Liver (tissue), 10 donors: ENCODE data around the gene CILP. TPM values are rescaled to one million over a fixed set of nuclear protein-coding genes. Genes with fewer than 3 reads are reported as not detected.

Experiments
- DNase-seq: peaks from one replicate; pipeline ENCODE4 v3.0.0-alpha.2; 2017; ENCODE audit warnings: low spot score
- H3K27ac ChIP-seq, 2 donors: one replicate each; pipeline ENCODE4 v1.7.0; 2013; ENCODE audit warnings: inconsistent platforms in 2 of 2, low read length in 2 of 2, control low read depth in 1 of 2, low read depth in 1 of 2, mild to moderate bottlenecking in 1 of 2
- H3K27me3 ChIP-seq, 4 donors: one replicate each; pipeline versions ENCODE4 v1.6.1 to v1.7.0; 2013; ENCODE audit warnings: low read length in 3 of 4, inconsistent platforms in 1 of 4, mild to moderate bottlenecking in 1 of 4, moderate library complexity in 1 of 4; ENCODE audit not compliant: control insufficient read depth in 4 of 4, insufficient read depth in 4 of 4
- H3K36me3 ChIP-seq, 4 donors: one replicate each; pipeline versions ENCODE4 v1.6.1 to v1.7.0; 2013; ENCODE audit warnings: low read length in 3 of 4, mild to moderate bottlenecking in 3 of 4, low read depth in 1 of 4, moderate library complexity in 1 of 4; ENCODE audit not compliant: control insufficient read depth in 4 of 4, insufficient read depth in 3 of 4
- H3K4me1 ChIP-seq, 4 donors: one replicate each; pipeline versions ENCODE4 v1.6.1 to v1.7.0; 2013; ENCODE audit warnings: low read length in 3 of 4, mild to moderate bottlenecking in 3 of 4, moderate library complexity in 1 of 4; ENCODE audit not compliant: control insufficient read depth in 4 of 4, insufficient read depth in 4 of 4
- H3K4me3 ChIP-seq, 3 donors: one replicate each; pipeline versions ENCODE4 v1.6.1 to v1.7.0; 2013; ENCODE audit warnings: low read length in 3 of 3, control low read depth in 1 of 3, low read depth in 1 of 3, mild to moderate bottlenecking in 1 of 3
- H3K9ac ChIP-seq, 2 donors: one replicate each; pipeline ENCODE4 v1.7.0; 2013; ENCODE audit warnings: low read length in 2 of 2, mild to moderate bottlenecking in 2 of 2, moderate library complexity in 2 of 2, control low read depth in 1 of 2, low read depth in 1 of 2
- H3K9me3 ChIP-seq, 4 donors: one replicate each; pipeline versions ENCODE4 v1.6.1 to v1.7.0; 2013; ENCODE audit warnings: low read length in 3 of 4; ENCODE audit not compliant: control insufficient read depth in 4 of 4
- FOXA1 ChIP-seq: IDR thresholded peaks from 2 replicates; pipeline ENCODE4 v1.6.1; 2016; ENCODE audit warnings: antibody characterized with exemption
- TAF1 ChIP-seq: conservative IDR thresholded peaks from 2 replicates; pipeline ENCODE4 v1.6.1; 2016; ENCODE audit warnings: antibody characterized with exemption, mild to moderate bottlenecking
- WGBS: extraction: QIAGEN DNeasy Blood & Tissue Kit; methylation state at CpG from one replicate; pipeline ENCODE4 v1.1.7; 2013; 5-methylcytosine and 5-hydroxymethylcytosine counted together
- polyA plus RNA-seq, 2 donors: library from polyadenylated mRNA; stranded (reverse) in 1 of 2; unstranded in 1 of 2; fragments of 200-250 nt in 1 of 2; fragments of >200 nt in 1 of 2; fragmentation: Nextera tagmentation in 1 of 2; extraction: Ambion mirVana in 1 of 2; gene quantifications; one replicate each; pipeline versions ENCODE4 v1.2.1 to v1.2.3, GENCODE V29; 2013 to 2015
- small RNA-seq: library from RNA; depleted of rRNA; stranded (forward); fragments of <200 nt; gene quantifications from one replicate; pipeline ENCODE3, GENCODE V24; 2014
- total RNA-seq, 2 donors: library from RNA; depleted of rRNA; stranded (reverse); fragments of >200 nt; gene quantifications; one replicate each; pipeline ENCODE4 v1.2.3, GENCODE V29; 2014
- TF ChIP-seq, protein P1 (sequence below): IDR thresholded peaks from 2 replicates; pipeline ENCODE4 v1.6.1; 2016; ENCODE audit warnings: antibody characterized with exemption, mild to moderate bottlenecking
- donor health status: healthy.
- donor health status: healthy.
- donor health status: healthy.
- donor health status: healthy.
- donor health status: healthy.

CILP gene
- total and polyA plus RNA-seq, 4 donors: 0.28 to 2.6 (median 0.44) TPM

DNA sequence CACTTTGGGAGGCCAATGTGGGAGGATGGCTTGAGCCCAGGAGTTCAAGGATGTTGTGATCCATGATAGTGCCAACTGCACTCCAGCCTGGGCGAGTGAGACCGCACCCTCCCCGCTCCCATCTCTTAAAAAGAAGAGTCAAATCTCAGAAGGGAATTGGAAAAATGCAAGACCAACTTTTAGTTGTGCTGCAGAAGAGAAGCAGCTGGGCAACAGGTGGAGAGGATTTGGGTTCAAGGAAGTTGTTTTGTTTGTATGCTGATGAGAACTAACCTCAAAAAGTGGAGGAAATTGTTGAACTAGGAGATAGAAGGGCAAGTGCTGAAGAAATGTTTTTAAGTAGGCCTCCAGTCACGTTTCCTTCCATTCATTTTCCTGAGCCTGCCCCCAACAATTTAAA, 64.8 kb downstream of the CILP start:
- WGBS: 91% methylated on average over 4 of the region's 4 CpGs

More for the DNA sequence above, 64.8 kb downstream of the CILP start:
- no peak overlapping the region for H3K27ac ChIP-seq
- peaks cover 0 to 6% (median 2%) of the 10 kb centered on the region in 4 donors for H3K4me1 ChIP-seq
- H3K4me3 ChIP-seq: no peak overlapping the region
- no peak for TF ChIP-seq TAF1
- TF ChIP-seq FOXA1: no peak
- TF ChIP-seq, protein P1, sequence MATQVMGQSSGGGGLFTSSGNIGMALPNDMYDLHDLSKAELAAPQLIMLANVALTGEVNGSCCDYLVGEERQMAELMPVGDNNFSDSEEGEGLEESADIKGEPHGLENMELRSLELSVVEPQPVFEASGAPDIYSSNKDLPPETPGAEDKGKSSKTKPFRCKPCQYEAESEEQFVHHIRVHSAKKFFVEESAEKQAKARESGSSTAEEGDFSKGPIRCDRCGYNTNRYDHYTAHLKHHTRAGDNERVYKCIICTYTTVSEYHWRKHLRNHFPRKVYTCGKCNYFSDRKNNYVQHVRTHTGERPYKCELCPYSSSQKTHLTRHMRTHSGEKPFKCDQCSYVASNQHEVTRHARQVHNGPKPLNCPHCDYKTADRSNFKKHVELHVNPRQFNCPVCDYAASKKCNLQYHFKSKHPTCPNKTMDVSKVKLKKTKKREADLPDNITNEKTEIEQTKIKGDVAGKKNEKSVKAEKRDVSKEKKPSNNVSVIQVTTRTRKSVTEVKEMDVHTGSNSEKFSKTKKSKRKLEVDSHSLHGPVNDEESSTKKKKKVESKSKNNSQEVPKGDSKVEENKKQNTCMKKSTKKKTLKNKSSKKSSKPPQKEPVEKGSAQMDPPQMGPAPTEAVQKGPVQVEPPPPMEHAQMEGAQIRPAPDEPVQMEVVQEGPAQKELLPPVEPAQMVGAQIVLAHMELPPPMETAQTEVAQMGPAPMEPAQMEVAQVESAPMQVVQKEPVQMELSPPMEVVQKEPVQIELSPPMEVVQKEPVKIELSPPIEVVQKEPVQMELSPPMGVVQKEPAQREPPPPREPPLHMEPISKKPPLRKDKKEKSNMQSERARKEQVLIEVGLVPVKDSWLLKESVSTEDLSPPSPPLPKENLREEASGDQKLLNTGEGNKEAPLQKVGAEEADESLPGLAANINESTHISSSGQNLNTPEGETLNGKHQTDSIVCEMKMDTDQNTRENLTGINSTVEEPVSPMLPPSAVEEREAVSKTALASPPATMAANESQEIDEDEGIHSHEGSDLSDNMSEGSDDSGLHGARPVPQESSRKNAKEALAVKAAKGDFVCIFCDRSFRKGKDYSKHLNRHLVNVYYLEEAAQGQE: no peak
- H3K9me3 ChIP-seq: no peaks in the 10 kb centered on the region
- DNase-seq: no peak
- H3K36me3 ChIP-seq: peaks cover 1 to 31% (median 17%) of the 10 kb centered on the region in 4 donors
- no peaks in the 10 kb centered on the region for H3K27me3 ChIP-seq
- H3K9ac ChIP-seq: no peak overlapping the region

Small RNAs within 50 kb of the gene (small RNA-seq; reads per million reads assigned to genes)
- gene AC068213.1 (not detected), gene RNU6-686P (not detected)

Other genes with a start within 250 kb of the CILP start
- gene SPG21, start 221.6 kb downstream of the CILP start, total RNA-seq: 10 to 100 TPM; 27.4 to 43.2 TPM
- 10 to 100 TPM; 39.2 to 50.7 TPM for gene SPG21, start 221.6 kb downstream of the CILP start, polyA plus RNA-seq
- 10 to 100 TPM in 1 of 2 donors, 1 to 10 TPM in 1; 6.8 to 14.7 TPM for gene MTFMT, start 181.8 kb downstream of the CILP start, total RNA-seq
- gene MTFMT, start 181.8 kb downstream of the CILP start, polyA plus RNA-seq: 1 to 10 TPM; 8.1 to 8.7 TPM
- gene SLC51B, start 166.1 kb downstream of the CILP start, total RNA-seq: 1 to 10 TPM in 1 of 2 donors, under 1 TPM in 1; 0.25 to 2.1 TPM
- 1 to 10 TPM in 1 of 2 donors, under 1 TPM in 1; 0.33 to 1.9 TPM for gene SLC51B, start 166.1 kb downstream of the CILP start, polyA plus RNA-seq
- gene RASL12, start 143.5 kb downstream of the CILP start, total RNA-seq: under 1 TPM; 0.70 to 0.92 TPM
- under 1 TPM; 0.50 to 0.57 TPM for gene RASL12, start 143.5 kb downstream of the CILP start, polyA plus RNA-seq
- gene KBTBD13, start 134.7 kb downstream of the CILP start, total RNA-seq: not detected
- gene KBTBD13, start 134.7 kb downstream of the CILP start, polyA plus RNA-seq: not detected
- gene UBAP1L, start 96.3 kb downstream of the CILP start, total RNA-seq: 1 to 10 TPM in 1 of 2 donors, under 1 TPM in 1; 0.79 to 6.9 TPM
- gene UBAP1L, start 96.3 kb downstream of the CILP start, polyA plus RNA-seq: 1 to 10 TPM in 1 of 2 donors, under 1 TPM in 1; 0.57 to 1.0 TPM
- gene PDCD7, start 77.7 kb downstream of the CILP start, total RNA-seq: 1 to 10 TPM; 8.5 to 9.5 TPM
- gene PDCD7, start 77.7 kb downstream of the CILP start, polyA plus RNA-seq: 1 to 10 TPM; 3.0 to 4.9 TPM
- 10 to 100 TPM; 39.0 to 79.4 TPM for gene CLPX, start 26.1 kb downstream of the CILP start, total RNA-seq
- gene CLPX, start 26.1 kb downstream of the CILP start, polyA plus RNA-seq: 10 to 100 TPM; 24.8 to 43.1 TPM
- gene PARP16, start 75.4 kb upstream of the CILP start, total RNA-seq: 1 to 10 TPM; 4.0 to 5.5 TPM
- 1 to 10 TPM; 5.9 to 6.9 TPM for gene PARP16, start 75.4 kb upstream of the CILP start, polyA plus RNA-seq
- not detected for gene RNU5A-1, start 84.6 kb upstream of the CILP start, total RNA-seq
- gene RNU5A-1, start 84.6 kb upstream of the CILP start, polyA plus RNA-seq: not detected
- not detected for gene RNU5B-1, start 93.2 kb upstream of the CILP start, total RNA-seq
- not detected for gene RNU5B-1, start 93.2 kb upstream of the CILP start, polyA plus RNA-seq
- 1 to 10 TPM in 1 of 2 donors, not detected in 1; 1.5 TPM for gene IGDCC3, start 166.5 kb upstream of the CILP start, total RNA-seq
- not detected for gene IGDCC3, start 166.5 kb upstream of the CILP start, polyA plus RNA-seq
- gene IGDCC4, start 211.5 kb upstream of the CILP start, total RNA-seq: 1 to 10 TPM in 1 of 2 donors, under 1 TPM in 1; under 0.01 to 6.1 TPM
- gene IGDCC4, start 211.5 kb upstream of the CILP start, polyA plus RNA-seq: not detected